ENCODE data around the gene QRICH1.

QRICH1 gene

GRCh38 chr3:49112262-49112661 is 18.4 kb upstream of the QRICH1 start:
- DNase-seq, result no peak

DNA sequence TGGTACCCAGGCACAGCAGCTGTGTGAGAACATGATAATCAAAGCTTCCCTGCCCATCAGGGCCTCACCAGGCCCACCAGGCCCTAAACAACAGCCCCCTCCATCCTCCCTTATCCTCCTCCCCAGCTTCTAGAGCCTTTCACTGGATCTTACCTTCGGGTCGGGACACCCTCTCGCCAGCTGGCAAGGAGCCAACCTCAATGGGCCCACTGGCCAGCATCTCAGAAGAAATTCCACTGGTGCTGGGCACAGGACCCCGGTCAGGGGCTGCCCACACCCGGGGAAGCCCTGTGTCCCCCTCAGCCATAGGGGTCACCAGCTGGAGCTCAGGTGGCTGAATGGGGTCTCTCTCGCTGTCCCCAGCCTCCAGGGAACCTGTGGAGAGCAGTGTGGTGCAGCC is 17.5 kb upstream of the QRICH1 start:
- DNase-seq, result no peak

DNA sequence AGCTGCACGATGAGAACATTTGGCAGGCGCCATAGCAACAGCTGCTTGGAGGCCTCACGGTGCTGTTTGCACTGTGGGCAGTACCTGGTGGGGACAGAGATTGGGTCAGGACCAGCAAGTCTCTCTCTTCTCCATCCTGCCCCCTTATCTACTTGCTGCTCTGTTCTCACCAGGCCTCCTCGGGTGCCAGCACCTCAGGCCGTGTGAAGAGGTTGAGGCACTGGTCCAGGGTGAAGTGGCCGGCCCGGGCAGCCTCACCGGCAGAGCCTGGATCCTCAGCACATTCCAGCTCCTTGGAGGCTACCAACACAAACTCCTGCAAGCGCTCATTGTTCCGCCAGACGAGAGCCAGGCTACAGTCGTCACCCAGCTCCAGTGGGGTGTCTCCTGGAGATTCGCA is 16.9 kb upstream of the QRICH1 start:
- no peak for DNase-seq

- no peak for DNase-seq
These were observed 14.5 kb upstream of the QRICH1 start for GRCh38 chr3:49108346-49108745.

DNA sequence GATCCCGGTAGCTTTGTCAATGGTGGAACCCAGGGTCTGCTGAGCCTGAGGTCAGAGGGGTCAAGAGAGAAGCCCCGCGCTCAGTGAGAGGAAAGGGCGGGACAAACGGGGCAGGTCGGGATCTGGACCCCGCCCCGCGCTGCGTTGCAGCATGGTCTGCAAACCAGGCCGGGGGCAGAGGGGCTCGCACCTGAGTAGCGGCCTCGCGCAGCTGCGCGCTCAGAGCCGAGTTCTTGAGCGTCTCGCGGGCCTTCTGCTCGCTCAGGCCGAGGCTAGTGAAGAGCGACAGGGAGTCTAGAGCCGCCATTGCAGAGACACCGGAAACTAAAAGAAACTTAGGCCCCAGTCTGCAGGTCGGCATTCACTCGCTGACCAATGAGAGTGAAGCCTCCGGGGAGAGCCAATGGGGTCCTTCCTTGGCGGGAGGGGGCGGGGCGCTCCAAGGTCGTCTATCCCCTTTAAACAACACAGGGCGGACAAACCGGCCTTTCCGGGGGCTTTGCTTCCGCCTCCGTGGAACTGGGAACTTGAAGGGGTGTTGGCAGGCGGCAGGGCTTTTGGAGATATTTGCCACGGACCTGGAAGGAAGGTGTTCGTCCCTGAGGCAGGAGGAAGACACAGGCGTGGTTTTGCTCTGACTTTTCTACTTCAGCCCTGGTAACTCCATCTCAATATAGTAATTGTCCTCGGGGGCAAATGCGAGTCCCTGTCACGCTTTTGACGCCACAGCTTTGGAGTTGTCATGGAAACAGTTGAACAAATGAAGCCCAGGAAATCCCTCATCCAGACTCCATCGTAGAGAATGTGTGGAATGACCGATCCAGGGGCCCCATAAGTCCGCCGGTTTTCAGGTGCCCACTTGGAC is 10.8 kb upstream of the QRICH1 start, which contains the start of gene QARS1:
Gene QARS1, minus strand, starts transcription at position 331 of the 865 bp plus-strand sequence. Its CDS starts 24 bp downstream, at position 307.
- DNase-seq, result peak; percentile 76 to 81

DNA sequence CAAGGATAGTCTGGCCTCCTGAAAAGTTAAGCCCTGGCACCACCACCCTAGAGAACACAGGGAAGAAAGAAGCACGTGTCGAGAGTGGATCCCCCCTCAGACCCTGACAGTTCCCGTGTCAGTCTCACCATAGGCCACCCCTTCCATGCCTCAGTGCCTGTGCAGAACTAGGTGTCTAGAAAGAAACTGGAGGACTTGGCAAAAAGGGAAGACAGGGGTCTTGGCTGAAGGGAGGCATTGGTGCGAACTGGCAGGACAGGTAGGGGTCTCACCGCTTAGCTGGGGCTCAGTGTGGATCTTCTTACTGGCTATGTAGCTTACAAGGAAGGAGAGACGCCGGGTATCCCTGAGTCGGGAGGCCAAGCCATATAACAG is 10.2 kb upstream of the QRICH1 start:
- no peak for DNase-seq

DNA sequence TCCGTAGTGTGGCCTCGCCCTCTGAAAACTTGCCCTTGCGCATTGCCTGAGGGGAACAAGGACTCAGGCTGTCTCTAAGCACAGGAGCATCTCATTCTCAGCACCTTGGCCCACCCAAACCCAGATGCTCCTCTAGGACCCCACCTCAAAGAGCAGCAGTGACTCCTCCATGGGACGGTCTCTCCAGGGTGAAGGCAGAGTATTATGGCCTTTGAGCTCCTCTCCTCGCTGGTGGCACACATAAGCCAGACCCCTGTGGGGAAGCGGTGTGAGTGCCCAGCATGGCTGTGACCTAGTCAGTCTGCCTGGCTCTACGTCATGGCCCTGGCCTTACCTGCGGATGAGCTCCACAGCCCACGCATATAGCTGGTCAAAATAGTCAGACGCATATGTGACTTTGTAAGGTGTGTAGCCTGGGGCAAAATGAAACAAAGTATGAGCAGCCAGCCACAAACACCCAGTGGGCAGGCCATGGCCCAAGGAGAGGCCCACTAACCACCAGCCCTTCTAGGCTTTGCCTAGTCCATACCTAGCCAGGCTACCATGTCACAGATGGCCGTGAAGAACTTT is 6.3 kb upstream of the QRICH1 start:
- no peak for DNase-seq

- no peak for DNase-seq
These were observed 5.2 kb upstream of the QRICH1 start for GRCh38 chr3:49098910-49099630.

DNA sequence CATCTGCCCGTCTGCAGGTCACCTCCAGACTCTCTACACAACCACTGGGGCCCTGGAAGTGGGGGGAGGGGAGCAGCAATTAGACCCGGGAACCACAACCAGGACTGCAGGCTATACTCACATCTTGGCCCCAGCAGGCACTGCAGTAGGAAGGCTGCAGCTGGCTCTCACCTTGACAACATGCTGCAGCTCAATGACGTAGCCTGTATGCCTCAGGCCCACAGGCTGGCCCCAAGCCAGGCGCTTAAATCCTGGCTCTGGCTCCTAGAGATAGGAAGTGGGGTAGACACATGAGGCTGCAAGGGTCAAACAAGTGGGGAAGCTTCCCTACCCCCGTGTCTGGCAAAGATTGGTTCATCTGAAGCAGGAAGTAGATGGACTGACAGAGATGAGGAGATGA is 4.6 kb upstream of the QRICH1 start:
- no peak for DNase-seq

GRCh38 chr3:49092938-49093852 is 676 bp downstream of the QRICH1 start:
- DNase-seq, result peak; percentile 76 to 77

DNA sequence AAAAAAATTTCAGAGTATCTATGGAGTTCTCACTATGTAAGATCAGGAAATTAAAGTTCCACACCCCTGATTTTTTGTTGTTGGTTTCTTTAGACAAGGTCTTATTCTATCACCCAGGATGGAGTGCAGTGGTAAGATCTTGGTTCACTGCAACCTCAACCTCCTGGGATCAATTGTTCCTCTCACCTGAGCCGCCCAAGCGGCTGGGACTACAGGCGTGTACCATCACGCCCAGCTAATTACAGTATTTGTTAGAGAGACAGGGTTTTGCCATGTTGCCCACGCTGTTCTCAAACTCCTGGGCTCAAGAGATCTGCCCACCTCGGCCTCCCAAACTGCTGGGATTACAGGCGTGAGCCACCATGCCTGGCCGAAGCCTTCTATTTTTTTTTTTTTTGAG is 12.4 kb downstream of the QRICH1 start:
- DNase-seq, result no peak

- DNase-seq, result no peak
These were observed 14.6 kb downstream of the QRICH1 start for GRCh38 chr3:49079270-49079669.

GRCh38 chr3:49076646-49077045 is 17.2 kb downstream of the QRICH1 start:
- DNase-seq, result no peak

DNA sequence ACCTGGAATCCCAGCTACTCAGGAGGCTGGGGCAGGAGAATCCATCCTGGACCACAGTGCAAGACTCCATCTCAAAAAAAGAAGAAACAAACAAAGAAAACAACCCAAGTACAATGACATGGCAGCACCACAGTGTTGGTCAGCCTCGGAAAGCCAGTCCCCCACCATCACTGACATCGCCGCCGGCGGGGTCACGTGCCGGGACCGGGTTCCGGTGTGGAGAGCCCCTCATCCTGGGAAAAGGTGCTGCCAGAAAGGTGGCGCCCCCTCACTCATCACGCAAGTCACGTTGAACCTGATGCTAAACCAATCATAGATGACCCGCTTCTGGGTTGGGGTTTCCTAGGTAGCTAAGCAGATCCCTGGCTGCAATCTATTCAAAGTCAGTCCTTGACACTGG is 17.8 kb downstream of the QRICH1 start:
- no peak for DNase-seq

- no peak for DNase-seq
These were observed 35.9 kb downstream of the QRICH1 start for GRCh38 chr3:49058011-49058410.

GRCh38 chr3:49057268-49057667 is 36.6 kb downstream of the QRICH1 start:
- DNase-seq, result no peak

- DNase-seq, result no peak
These were observed 39.5 kb downstream of the QRICH1 start for GRCh38 chr3:49054344-49054862.

DNA sequence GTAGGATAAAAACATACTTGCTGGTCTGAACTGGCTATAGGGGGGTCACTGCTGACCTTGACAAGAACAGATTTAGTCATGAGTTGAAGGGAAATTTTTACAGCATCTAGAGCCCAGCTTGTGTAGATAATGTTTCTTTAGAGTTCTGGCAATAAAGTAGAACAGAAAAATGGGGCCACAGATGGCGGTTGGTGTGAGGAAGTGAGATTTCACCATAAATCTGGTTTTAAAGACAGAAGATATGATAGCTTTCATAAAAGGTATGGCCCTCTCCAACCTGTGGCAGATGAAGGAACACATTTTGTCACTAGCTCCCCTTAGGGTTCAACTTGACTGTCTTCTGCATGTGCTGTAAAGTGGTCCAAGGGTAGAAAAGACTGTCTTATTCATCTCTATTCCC is 40.3 kb downstream of the QRICH1 start:
- DNase-seq, result no peak

DNA sequence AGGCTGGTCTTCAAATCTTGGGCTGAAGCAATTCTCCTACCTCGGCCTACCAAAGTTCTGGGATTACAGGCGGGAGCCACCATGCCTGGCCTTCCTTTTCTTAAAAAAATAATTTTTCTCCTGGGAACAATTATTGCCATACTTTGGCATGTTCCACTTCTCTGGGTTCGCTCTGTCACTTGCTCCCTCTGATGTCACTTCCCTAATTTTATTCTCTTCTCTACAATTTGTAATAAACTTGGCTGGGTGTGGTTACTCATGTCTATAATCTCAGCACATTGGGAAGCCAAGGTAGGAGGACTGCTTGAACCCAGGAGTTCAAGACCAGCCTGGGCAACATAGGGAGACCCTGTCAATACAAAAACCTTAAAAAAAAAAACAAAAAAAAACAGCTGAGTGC is 58.6 kb downstream of the QRICH1 start:
- DNase-seq, result no peak

- no peak for DNase-seq
These were observed 59.2 kb downstream of the QRICH1 start for GRCh38 chr3:49034650-49035049.

DNA sequence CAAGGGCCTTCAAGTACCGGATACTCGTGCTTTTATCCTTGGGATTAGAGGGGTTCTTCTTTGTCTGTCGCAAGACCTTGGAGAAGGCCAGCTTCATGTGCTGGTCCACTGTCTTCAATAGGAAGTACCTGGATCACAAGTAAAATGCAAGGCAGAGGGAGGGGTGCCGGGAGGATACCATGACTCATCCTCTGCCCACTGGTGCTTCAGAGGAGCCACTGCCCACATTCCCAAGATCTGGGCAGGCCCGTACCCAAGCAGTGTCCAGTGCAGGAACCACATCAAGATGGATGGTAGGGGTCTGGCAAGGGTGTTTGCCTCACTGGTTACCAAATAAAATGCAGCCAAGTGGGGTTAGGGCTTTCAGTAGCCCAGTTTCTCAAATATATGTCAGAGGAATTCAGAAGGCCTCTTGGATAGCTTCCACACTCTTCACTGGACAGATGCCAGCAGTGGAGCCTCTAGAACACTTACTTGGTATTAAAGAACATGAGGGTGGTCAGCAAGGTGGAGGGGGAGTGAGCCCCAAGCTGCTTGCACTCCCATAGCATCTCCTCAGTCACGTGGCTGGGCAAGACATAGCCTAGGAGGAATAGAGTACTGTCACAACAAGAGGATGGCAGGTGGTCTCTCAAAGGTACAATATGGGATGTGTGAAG is 61.1 kb downstream of the QRICH1 start:
- DNase-seq, result no peak

DNA sequence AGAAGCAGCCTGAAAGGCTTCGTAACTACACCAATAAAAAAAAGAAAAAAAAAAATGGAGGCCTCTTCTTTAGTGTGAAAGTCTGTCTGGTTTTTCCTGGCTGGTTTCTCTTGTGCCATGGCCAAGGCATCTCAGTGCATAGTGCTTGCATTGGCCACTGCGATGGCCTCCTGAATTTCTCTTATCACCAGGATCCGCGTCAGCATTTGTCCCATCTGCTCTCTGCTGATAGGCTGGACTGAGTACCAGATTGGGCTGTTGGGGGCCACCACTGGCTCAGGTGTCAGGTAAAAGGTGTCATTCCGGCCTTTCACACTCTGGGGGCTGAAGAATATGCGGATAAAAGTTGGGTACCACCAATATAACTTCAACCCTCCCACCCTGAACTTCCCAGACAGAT is 63.5 kb downstream of the QRICH1 start:
- no peak for DNase-seq

All from stimulated activated CD4-positive, alpha-beta T cell treated with anti-CD3 and anti-CD28 coated beads, Interleukin-2, amount 100 ng/mL, for 48 hours (primary cell).